Measurements from ENCODE around the gene PPP2CA.
"Not testable (repeated sequence)": the region's sequence is repeated elsewhere in the genome, so short reads cannot be mapped to it uniquely, and the experiment has no call there.

Gene PPP2CA

GRCh38 chr5:134263801-134264200 lies 37.9 kb upstream of the PPP2CA start:
- DNase-seq (ENCODE audit: insufficient read length, low spot score) (no peak), FAIRE-seq (no peak)
- no peak for TF ChIP-seq CTCF (IDR thresholded peaks at IDR 0.05; ENCODE audit: insufficient read depth, missing control alignments)

- not testable (repeated sequence) for DNase-seq (ENCODE audit: insufficient read length, low spot score); FAIRE-seq
Measured at GRCh38 chr5:134262629-134263028, 36.8 kb upstream of the PPP2CA start.

GRCh38 chr5:134258896-134259295 lies 33.0 kb upstream of the PPP2CA start:
- FAIRE-seq, result no peak
- TF ChIP-seq CTCF (IDR thresholded peaks at IDR 0.05; ENCODE audit: insufficient read depth, missing control alignments), result no peak
- no peak for DNase-seq (ENCODE audit: insufficient read length, low spot score)

- DNase-seq (ENCODE audit: insufficient read length, low spot score), result no peak
- FAIRE-seq, result no peak
- TF ChIP-seq CTCF (IDR thresholded peaks at IDR 0.05; ENCODE audit: insufficient read depth, missing control alignments), result no peak
Measured at GRCh38 chr5:134257176-134257575, 31.3 kb upstream of the PPP2CA start.

- DNase-seq (ENCODE audit: insufficient read length, low spot score), result no peak
- FAIRE-seq, result no peak
- no peak for TF ChIP-seq CTCF (IDR thresholded peaks at IDR 0.05; ENCODE audit: insufficient read depth, missing control alignments)
Measured at GRCh38 chr5:134255418-134256150, 29.7 kb upstream of the PPP2CA start.

GRCh38 chr5:134253368-134254153 lies 27.7 kb upstream of the PPP2CA start:
- FAIRE-seq; DNase-seq (ENCODE audit: insufficient read length, low spot score): not testable (repeated sequence)

GRCh38 chr5:134252671-134253070 lies 26.8 kb upstream of the PPP2CA start:
- TF ChIP-seq CTCF (IDR thresholded peaks at IDR 0.05; ENCODE audit: insufficient read depth, missing control alignments), result no peak
- DNase-seq (ENCODE audit: insufficient read length, low spot score) (no peak), FAIRE-seq (no peak)

- TF ChIP-seq CTCF (IDR thresholded peaks at IDR 0.05; ENCODE audit: insufficient read depth, missing control alignments), result no peak
- FAIRE-seq (no peak), DNase-seq (ENCODE audit: insufficient read length, low spot score) (no peak)
Measured at GRCh38 chr5:134250949-134251348, 25.1 kb upstream of the PPP2CA start.

Measured in D721Med (cell line).